Measurements from ENCODE around the gene ST3GAL4. TPM values are rescaled to one million over a fixed set of nuclear protein-coding genes. Genes with fewer than 3 reads are reported as not detected.
"Not testable (repeated sequence)": the region's sequence is repeated elsewhere in the genome, so short reads cannot be mapped to it uniquely, and the experiment has no call there.

The ST3GAL4 gene
- total RNA-seq, 1 donor from 2014 or later = 39.2 TPM

DNA sequence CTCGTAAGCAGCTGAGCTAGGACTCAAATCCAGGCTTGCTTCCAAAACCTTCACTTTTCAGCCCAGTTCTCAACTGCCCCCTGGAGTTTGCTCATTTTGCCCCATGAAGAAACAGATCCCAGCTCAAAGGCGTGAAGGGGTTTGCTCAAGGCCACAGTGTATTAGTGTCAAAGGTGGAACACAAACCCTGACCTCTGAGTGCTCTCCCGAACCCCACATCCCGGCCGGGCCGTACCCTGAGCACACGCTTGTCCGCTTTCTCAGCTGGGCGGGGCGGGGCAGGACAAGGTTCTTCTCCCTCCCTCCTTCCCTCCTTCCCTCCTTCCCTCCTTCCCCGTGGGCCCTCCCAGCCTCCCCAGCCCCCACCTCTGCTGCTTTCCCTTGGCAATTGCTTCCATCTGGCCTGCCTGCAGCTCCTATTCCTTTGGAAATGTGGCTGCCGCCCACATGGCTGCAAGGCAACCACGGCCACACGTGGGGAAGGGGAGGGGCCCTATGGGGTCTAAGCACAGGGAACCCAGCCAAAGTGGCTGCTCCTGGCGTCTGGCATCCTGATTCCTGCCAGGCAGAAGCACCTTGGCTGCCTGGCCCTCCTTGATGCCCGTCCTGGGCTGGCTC lies 4.1 kb downstream of the ST3GAL4 start:
- intact Hi-C loops (cut with DNase I) = no loop called here
- H3K9me3 ChIP-seq = no peaks in the 10 kb centered on the region
- H3K27me3 ChIP-seq = no peaks in the 10 kb centered on the region
- H3K4me1 ChIP-seq = peaks cover 26% of the 10 kb centered on the region
- DNase-seq = peak; percentile 76
- peak; percentile 2 for ATAC-seq
- H3K4me3 ChIP-seq = no peak overlapping the region
- TF ChIP-seq, protein P1, sequence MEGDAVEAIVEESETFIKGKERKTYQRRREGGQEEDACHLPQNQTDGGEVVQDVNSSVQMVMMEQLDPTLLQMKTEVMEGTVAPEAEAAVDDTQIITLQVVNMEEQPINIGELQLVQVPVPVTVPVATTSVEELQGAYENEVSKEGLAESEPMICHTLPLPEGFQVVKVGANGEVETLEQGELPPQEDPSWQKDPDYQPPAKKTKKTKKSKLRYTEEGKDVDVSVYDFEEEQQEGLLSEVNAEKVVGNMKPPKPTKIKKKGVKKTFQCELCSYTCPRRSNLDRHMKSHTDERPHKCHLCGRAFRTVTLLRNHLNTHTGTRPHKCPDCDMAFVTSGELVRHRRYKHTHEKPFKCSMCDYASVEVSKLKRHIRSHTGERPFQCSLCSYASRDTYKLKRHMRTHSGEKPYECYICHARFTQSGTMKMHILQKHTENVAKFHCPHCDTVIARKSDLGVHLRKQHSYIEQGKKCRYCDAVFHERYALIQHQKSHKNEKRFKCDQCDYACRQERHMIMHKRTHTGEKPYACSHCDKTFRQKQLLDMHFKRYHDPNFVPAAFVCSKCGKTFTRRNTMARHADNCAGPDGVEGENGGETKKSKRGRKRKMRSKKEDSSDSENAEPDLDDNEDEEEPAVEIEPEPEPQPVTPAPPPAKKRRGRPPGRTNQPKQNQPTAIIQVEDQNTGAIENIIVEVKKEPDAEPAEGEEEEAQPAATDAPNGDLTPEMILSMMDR (IDR thresholded peaks at IDR 0.05) = no peak
- no peaks in the 10 kb centered on the region for H3K36me3 ChIP-seq
- peak overlapping the region; percentile 1 for H3K27ac ChIP-seq

DNA sequence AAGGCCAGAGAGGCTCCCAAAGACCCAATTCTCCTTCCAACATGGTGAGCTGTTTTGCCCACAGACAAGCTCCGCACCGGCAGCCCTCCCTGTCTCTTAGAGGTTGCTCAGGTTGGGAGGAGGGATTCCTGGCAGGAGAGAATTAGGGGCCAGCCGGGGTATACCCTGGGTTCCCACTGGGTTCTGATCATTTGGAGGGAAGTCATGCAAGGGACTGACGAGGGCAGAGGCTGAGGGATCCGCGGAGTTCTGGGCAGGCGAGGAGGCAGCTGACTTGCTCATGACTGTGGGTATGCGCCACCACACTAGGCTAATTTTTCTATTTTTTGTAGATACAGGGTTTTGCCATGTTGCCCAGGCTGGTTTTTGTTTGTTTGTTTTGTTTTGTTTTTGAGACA lies 4.6 kb downstream of the ST3GAL4 start:
- TF ChIP-seq, protein P1 (IDR thresholded peaks at IDR 0.05) = no peak
- Histone ChIP-seq H3K27me3 (no peaks in the 10 kb centered on the region), H3K27ac (peak overlapping the region; percentile 1), H3K36me3 (no peaks in the 10 kb centered on the region), H3K9me3 (no peaks in the 10 kb centered on the region), H3K4me3 (no peak overlapping the region), H3K4me1 (peaks cover 21% of the 10 kb centered on the region)
- DNase-seq (no peak), ATAC-seq (no peak)
- intact Hi-C loops (cut with DNase I) = no loop called here

DNA sequence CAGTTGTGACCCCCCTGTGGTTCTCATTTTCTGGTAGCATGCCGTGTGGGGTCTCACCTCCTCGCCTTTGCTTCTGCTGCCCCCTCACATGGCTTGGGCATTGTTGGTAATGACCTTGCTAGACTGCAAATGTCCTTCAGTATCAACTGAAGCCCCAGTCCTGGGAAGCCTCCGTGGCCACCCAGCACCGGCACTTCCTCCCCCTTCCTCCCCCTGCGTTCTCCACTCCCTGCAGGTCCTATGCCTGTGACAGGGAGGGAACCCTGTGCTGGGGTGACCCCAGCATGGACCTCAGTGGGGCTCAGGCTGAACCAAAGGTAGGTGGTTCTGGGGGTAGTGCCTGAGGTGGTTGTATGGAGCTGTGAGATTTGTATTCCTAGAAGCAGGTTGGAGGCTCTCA lies 5.9 kb downstream of the ST3GAL4 start:
- peak; percentile 50 for DNase-seq
- Histone ChIP-seq H3K9me3 (no peaks in the 10 kb centered on the region), H3K27me3 (no peaks in the 10 kb centered on the region), H3K4me1 (peaks cover 22% of the 10 kb centered on the region), H3K4me3 (no peak overlapping the region), H3K36me3 (no peaks in the 10 kb centered on the region), H3K27ac (no peak overlapping the region)
- no peak for ATAC-seq
- TF ChIP-seq, protein P1 (IDR thresholded peaks at IDR 0.05) = no peak
- intact Hi-C loops (cut with DNase I) = no loop called here

DNA sequence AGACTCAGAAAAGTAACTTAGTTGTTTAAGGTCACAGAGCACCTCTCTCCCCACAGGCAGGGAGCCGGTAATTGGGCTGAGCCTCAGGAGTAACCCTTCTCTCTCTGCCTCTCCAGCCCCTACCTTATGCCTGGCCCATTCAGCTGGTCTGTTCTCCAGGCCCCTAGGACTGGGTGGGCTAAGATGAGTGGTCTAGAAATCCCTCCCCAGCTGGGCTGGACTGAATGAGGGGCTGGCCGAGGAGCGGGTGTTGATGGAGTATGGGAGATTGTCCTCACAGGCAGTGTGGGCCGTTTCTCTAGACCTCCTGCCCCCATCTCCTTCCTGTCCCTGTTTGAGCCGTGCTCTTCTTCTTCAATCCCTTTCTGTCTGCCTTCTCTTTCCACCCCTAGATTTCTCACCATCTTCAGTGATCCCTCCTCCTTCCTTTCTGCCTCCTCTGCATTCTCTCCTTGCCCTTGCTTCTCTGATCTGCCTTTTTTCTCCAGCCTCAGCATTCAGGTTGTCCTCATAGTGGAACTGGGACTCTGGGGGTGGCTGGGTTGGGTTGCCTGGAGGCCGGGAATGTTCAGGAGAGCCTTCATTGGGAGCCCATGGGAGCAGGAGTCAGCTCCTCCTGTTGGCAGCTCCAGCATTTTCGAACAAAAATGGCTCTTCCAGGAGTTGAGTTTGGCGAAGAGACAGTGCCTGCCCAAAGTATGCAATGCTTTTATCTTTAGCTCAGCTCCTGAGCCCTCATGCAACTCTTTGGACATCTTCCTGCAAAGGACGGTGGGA lies 7.6 kb downstream of the ST3GAL4 start:
- no peaks in the 10 kb centered on the region for H3K36me3 ChIP-seq
- no peak for ATAC-seq
- H3K27ac ChIP-seq = no peak overlapping the region
- H3K4me1 ChIP-seq = peaks cover 18% of the 10 kb centered on the region
- TF ChIP-seq, protein P1 (IDR thresholded peaks at IDR 0.05) = no peak
- no peaks in the 10 kb centered on the region for H3K27me3 ChIP-seq
- intact Hi-C loops (cut with DNase I) = no loop called here
- H3K9me3 ChIP-seq = no peaks in the 10 kb centered on the region
- peak; percentile 45 for DNase-seq
- no peak overlapping the region for H3K4me3 ChIP-seq

DNA sequence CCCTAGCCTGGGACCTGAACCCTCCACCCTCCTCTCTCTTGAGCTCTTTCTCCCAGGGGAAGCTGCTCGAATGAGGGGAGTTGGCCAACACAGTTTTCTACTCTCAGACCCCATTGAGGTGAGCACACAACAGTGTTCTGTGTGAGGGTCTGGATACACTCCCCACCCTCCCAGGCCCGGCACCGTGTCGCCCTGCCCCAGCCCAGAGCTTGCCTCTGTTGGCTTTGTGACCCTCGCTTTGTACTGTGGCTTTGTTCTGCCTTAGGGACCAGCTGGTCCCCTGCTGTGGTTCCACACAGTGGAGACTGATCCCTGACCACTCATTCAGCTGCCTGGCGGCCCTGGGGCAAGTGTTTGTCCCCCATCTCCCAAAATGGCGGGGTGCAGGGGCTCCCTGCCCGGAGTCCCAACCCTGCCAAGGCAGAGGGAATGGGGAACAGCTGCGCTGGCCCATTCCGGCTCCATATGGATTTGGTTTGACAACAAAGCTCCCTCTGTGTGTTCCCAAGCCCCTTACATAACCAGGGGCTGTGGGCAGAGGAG lies 8.3 kb downstream of the ST3GAL4 start:
- intact Hi-C loops (cut with DNase I) = no loop called here
- no peaks in the 10 kb centered on the region for H3K36me3 ChIP-seq
- DNase-seq (peak; percentile 50), ATAC-seq (no peak)
- H3K4me1 ChIP-seq = peaks cover 21% of the 10 kb centered on the region
- no peaks in the 10 kb centered on the region for H3K9me3 ChIP-seq
- no peak overlapping the region for H3K4me3 ChIP-seq
- peak overlapping the region; percentile 17 for H3K27ac ChIP-seq
- TF ChIP-seq, protein P1 (IDR thresholded peaks at IDR 0.05) = no peak
- H3K27me3 ChIP-seq = no peaks in the 10 kb centered on the region

DNA sequence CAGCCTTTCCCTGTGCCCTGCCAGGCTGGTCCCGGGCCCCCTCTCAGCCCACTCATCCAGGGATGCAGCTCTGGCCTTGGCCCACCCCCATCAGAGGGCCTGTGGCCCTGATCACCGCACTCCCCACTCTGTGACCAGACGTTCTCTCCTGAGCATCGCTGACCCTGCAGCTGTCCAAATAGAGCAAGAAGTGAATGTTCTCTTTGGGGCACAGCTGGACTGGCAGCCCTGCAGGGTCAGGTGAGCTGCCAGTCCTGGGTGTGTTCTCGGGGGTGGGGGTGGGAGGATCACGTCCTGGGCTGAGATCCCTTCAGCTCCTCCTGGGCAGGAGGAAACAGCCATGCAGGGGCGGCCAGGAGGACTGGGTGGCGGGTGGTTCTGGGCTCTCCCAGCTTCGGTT lies 9.2 kb downstream of the ST3GAL4 start:
- H3K4me3 ChIP-seq; H3K27me3 ChIP-seq; H3K36me3 ChIP-seq; intact Hi-C loops (cut with DNase I); DNase-seq; H3K9me3 ChIP-seq; H3K27ac ChIP-seq: not testable (repeated sequence)
- peaks cover 26% of the 10 kb centered on the region for H3K4me1 ChIP-seq
- ATAC-seq = peak; percentile 34

DNA sequence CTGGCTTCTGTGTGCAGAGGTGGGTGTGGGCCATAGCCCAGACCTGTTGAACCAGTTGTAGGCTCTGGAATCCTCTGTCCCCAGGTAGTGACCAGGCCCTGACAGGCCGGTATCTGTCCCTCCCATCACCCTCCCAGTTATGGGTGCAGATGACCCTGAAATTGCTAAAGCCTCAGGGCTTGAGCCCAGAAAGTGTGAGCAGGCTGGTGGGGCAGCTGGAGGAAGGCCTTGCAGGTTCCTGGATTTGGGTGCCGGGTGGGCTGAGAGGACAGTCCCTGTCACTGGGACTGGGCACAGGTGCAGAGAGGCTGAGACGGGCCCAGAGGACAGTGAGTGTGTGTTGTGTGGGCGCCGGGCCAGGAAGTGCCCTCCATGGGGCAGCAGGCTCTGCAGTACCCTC lies 10.0 kb downstream of the ST3GAL4 start:
- peak; percentile 6 for ATAC-seq
- H3K27me3 ChIP-seq; H3K4me3 ChIP-seq; intact Hi-C loops (cut with DNase I); H3K36me3 ChIP-seq; H3K9me3 ChIP-seq: not testable (repeated sequence)
- peak; percentile 68 for DNase-seq
- Histone ChIP-seq H3K4me1 (peaks cover 23% of the 10 kb centered on the region), H3K27ac (peak overlapping the region; percentile 70)

Measured in upper lobe of right lung (tissue), 1 donor.